Measurements from ENCODE around the gene SMARCB1.

SMARCB1 gene

DNA sequence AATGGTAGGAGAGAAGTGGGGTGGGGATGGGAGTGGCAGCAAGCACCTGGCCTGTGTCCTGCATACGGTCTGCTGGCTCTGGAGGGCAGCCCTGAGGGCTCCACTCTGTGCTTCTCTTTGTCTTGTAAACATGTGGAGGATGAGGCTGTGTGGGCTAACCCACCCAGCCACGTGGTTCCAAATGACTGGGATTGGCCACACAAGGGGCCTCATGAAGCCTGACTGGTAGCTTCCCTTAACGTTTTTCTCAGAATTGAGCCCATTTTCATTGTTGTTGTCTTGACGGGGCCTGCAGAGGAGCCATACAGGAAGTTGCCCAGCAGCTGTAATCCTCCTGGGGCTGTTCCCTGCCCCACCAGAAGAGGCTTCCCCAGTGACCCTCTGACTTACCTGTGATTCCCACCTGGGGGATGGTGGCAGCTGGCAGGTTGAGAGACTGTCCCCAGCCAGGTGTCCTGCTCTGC lies 34.0 kb downstream of the SMARCB1 start:
- peaks cover 4% of the 10 kb centered on the region; the same call in 1 of the 2 replicates for H3K4me1 ChIP-seq (ENCODE audit: low read length)
- no peak overlapping the region for H3K4me2 ChIP-seq (ENCODE audit: low read depth, low read length)
- TF ChIP-seq, protein P1, sequence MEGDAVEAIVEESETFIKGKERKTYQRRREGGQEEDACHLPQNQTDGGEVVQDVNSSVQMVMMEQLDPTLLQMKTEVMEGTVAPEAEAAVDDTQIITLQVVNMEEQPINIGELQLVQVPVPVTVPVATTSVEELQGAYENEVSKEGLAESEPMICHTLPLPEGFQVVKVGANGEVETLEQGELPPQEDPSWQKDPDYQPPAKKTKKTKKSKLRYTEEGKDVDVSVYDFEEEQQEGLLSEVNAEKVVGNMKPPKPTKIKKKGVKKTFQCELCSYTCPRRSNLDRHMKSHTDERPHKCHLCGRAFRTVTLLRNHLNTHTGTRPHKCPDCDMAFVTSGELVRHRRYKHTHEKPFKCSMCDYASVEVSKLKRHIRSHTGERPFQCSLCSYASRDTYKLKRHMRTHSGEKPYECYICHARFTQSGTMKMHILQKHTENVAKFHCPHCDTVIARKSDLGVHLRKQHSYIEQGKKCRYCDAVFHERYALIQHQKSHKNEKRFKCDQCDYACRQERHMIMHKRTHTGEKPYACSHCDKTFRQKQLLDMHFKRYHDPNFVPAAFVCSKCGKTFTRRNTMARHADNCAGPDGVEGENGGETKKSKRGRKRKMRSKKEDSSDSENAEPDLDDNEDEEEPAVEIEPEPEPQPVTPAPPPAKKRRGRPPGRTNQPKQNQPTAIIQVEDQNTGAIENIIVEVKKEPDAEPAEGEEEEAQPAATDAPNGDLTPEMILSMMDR (IDR thresholded peaks at IDR 0.05; ENCODE audit: low read length) = no peak
- no peak for TF ChIP-seq EZH2 (optimal IDR thresholded peaks at IDR 0.05; ENCODE audit: low read depth, low read length)
- no peak for TF ChIP-seq EZH2phosphoT487 (IDR thresholded peaks at IDR 0.05; ENCODE audit: low read length)
- no peak overlapping the region for H2AFZ ChIP-seq (ENCODE audit: low read length)
- H3K9ac ChIP-seq (ENCODE audit: low read length) = no peak overlapping the region
- H3K79me2 ChIP-seq (ENCODE audit: low read length) = no peaks in the 10 kb centered on the region
- no peaks in the 10 kb centered on the region for H3K27me3 ChIP-seq (replicated peaks; ENCODE audit: insufficient read depth, low read length)
- H3K27ac ChIP-seq (ENCODE audit: low read length) = no peak overlapping the region
- H3F3A ChIP-seq (ENCODE audit: insufficient read depth, low read length) = no peaks in the 10 kb centered on the region
- H3K36me3 ChIP-seq (replicated peaks; ENCODE audit: insufficient read depth, low read length) = peaks cover 8% of the 10 kb centered on the region
- no peak for DNase-seq
- no peaks in the 10 kb centered on the region for H4K20me1 ChIP-seq (ENCODE audit: insufficient read depth, low read length)
- H3K4me3 ChIP-seq (ENCODE audit: low read length) = no peak overlapping the region
- no peaks in the 10 kb centered on the region for H3K9me2 ChIP-seq (replicated peaks; ENCODE audit: insufficient read depth, low read length)
- H3K9me3 ChIP-seq (replicated peaks; ENCODE audit: insufficient read depth, low read length) = no peaks in the 10 kb centered on the region

DNA sequence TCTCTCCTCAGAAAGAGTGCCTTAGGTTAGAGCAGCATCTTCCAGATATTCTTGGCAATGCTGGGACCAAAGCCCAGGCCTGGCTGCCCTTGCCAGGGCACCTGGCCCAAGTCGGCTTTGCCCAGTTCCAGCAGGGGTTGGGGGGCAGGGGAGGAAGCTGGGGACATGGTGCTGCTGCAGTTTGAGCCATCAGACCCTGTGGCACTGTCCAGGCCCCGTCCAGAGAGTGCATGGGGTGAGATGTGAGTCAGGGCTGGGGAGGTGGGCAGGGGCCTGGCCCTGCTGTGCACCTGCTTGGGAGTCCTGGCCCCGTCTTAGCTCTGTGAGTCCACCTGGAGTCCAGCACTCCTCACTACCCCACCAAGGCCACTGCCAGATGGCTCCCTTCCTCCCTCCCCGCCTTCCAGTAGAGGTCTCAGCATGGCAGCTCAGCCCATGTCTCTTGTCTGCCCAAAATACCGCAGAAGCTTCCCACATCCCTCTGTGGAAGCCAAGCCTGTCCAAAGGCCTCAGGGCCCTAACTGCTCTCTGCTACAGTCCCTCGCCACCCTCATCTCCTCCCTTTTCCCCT lies 35.4 kb downstream of the SMARCB1 start:
- Histone ChIP-seq H3K9me2 (replicated peaks; ENCODE audit: insufficient read depth, low read length) (no peaks in the 10 kb centered on the region), H3K4me2 (ENCODE audit: low read depth, low read length) (no peak overlapping the region), H3K36me3 (replicated peaks; ENCODE audit: insufficient read depth, low read length) (peaks cover 3% of the 10 kb centered on the region; the same call in 1 of the 2 replicates)

DNA sequence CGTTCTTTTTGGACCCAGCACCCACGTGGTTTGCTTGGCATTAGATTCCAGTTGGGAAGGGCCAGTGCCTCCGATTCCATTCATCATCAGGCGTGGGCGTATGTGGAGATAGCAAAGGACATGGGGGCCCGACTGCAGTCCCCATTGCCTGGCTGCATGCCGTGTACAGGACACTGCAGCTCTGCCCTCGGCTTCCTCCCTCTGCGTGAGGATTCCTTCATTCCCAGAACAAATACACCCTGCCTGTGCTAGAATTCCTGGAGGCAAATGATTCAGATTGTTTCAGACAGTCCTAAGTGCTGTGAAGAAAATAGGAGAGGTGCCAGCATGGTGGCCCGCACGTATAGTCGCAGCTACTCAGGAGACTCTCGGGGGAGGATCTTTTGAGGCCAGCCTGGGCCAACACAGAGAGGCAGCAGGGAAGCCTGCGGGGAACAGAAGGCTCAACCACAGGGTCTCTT lies 36.6 kb downstream of the SMARCB1 start:
- no peak overlapping the region for H3K27ac ChIP-seq (ENCODE audit: low read length)
- H3K9ac ChIP-seq (ENCODE audit: low read length) = no peak overlapping the region
- no peaks in the 10 kb centered on the region for H3F3A ChIP-seq (ENCODE audit: insufficient read depth, low read length)
- no peaks in the 10 kb centered on the region for H4K20me1 ChIP-seq (ENCODE audit: insufficient read depth, low read length)
- DNase-seq = no peak
- H2AFZ ChIP-seq (ENCODE audit: low read length) = no peak overlapping the region
- H3K4me1 ChIP-seq (ENCODE audit: low read length) = peaks cover 6% of the 10 kb centered on the region; the same call in 1 of the 2 replicates
- no peaks in the 10 kb centered on the region for H3K9me3 ChIP-seq (replicated peaks; ENCODE audit: insufficient read depth, low read length)
- H3K36me3 ChIP-seq (replicated peaks; ENCODE audit: insufficient read depth, low read length) = peaks cover 3% of the 10 kb centered on the region; the same call in 1 of the 2 replicates
- no peaks in the 10 kb centered on the region for H3K27me3 ChIP-seq (replicated peaks; ENCODE audit: insufficient read depth, low read length)
- H3K79me2 ChIP-seq (ENCODE audit: low read length) = no peaks in the 10 kb centered on the region
- no peak overlapping the region for H3K4me3 ChIP-seq (ENCODE audit: low read length)
- no peaks in the 10 kb centered on the region for H3K9me2 ChIP-seq (replicated peaks; ENCODE audit: insufficient read depth, low read length)
- TF ChIP-seq EZH2phosphoT487 (IDR thresholded peaks at IDR 0.05; ENCODE audit: low read length) = no peak
- no peak for TF ChIP-seq EZH2 (optimal IDR thresholded peaks at IDR 0.05; ENCODE audit: low read depth, low read length)
- TF ChIP-seq, protein P1 (IDR thresholded peaks at IDR 0.05; ENCODE audit: low read length) = no peak
- no peak overlapping the region for H3K4me2 ChIP-seq (ENCODE audit: low read depth, low read length)

More for the DNA sequence above, 35.4 kb downstream of the SMARCB1 start:
- H4K20me1 ChIP-seq (ENCODE audit: insufficient read depth, low read length) = no peaks in the 10 kb centered on the region
- H3K27ac ChIP-seq (ENCODE audit: low read length) = no peak overlapping the region
- H3K9ac ChIP-seq (ENCODE audit: low read length) = no peak overlapping the region
- H3K4me3 ChIP-seq (ENCODE audit: low read length) = no peak overlapping the region
- H3F3A ChIP-seq (ENCODE audit: insufficient read depth, low read length) = no peaks in the 10 kb centered on the region
- H3K4me1 ChIP-seq (ENCODE audit: low read length) = peaks cover 6% of the 10 kb centered on the region; the same call in 1 of the 2 replicates
- TF ChIP-seq, protein P1 (IDR thresholded peaks at IDR 0.05; ENCODE audit: low read length) = no peak
- TF ChIP-seq EZH2phosphoT487 (IDR thresholded peaks at IDR 0.05; ENCODE audit: low read length) = no peak
- no peak for TF ChIP-seq EZH2 (optimal IDR thresholded peaks at IDR 0.05; ENCODE audit: low read depth, low read length)
- no peaks in the 10 kb centered on the region for H3K79me2 ChIP-seq (ENCODE audit: low read length)
- H3K27me3 ChIP-seq (replicated peaks; ENCODE audit: insufficient read depth, low read length) = no peaks in the 10 kb centered on the region
- no peak for DNase-seq
- H2AFZ ChIP-seq (ENCODE audit: low read length) = no peak overlapping the region
- H3K9me3 ChIP-seq (replicated peaks; ENCODE audit: insufficient read depth, low read length) = no peaks in the 10 kb centered on the region
